HG03565 (cell line): ENCODE results near the gene BTAF1.
"Not testable (repeated sequence)": the region's sequence is repeated elsewhere in the genome, so short reads cannot be mapped to it uniquely, and the experiment has no call there.

Experiments used
- ATAC-seq: cut with Tn5 transposase; IDR thresholded peaks from one replicate; pipeline ENCODE4 v1.9.1; 2021; ENCODE audit warnings: mild to moderate bottlenecking, moderate library complexity; ENCODE audit not compliant: unreplicated experiment

The BTAF1 gene

GRCh38 chr10:91976317-91977051 lies 52.9 kb downstream of the BTAF1 start:
- no peak for ATAC-seq

- ATAC-seq = no peak
Measured at GRCh38 chr10:91977491-91977890, 53.9 kb downstream of the BTAF1 start.

- no peak for ATAC-seq
Measured at GRCh38 chr10:91978585-91978984, 55.0 kb downstream of the BTAF1 start.

GRCh38 chr10:91980319-91980718 lies 56.7 kb downstream of the BTAF1 start:
- ATAC-seq = no peak

- no peak for ATAC-seq
Measured at GRCh38 chr10:91983416-91983815, 59.8 kb downstream of the BTAF1 start.

GRCh38 chr10:91987397-91988037 lies 63.9 kb downstream of the BTAF1 start:
- no peak for ATAC-seq

GRCh38 chr10:91992031-91992430 lies 68.5 kb downstream of the BTAF1 start:
- ATAC-seq = no peak

- ATAC-seq = no peak
Measured at GRCh38 chr10:91996266-91996665, 72.7 kb downstream of the BTAF1 start.

- ATAC-seq = no peak
Measured at GRCh38 chr10:92001581-92001980, 78.0 kb downstream of the BTAF1 start.

- no peak for ATAC-seq
Measured at GRCh38 chr10:92001995-92002394, 78.4 kb downstream of the BTAF1 start.

GRCh38 chr10:92003258-92003657 lies 79.7 kb downstream of the BTAF1 start:
- no peak for ATAC-seq

- no peak for ATAC-seq
Measured at GRCh38 chr10:92005978-92006377, 82.4 kb downstream of the BTAF1 start.

GRCh38 chr10:92009445-92009844 lies 85.9 kb downstream of the BTAF1 start:
- no peak for ATAC-seq

GRCh38 chr10:92010047-92010735 lies 86.6 kb downstream of the BTAF1 start:
- ATAC-seq = no peak

- no peak for ATAC-seq
Measured at GRCh38 chr10:92011560-92012214, 88.1 kb downstream of the BTAF1 start.

GRCh38 chr10:92014620-92015019 lies 91.0 kb downstream of the BTAF1 start:
- no peak for ATAC-seq

GRCh38 chr10:92024700-92025099 lies 101.1 kb downstream of the BTAF1 start:
- no peak for ATAC-seq

GRCh38 chr10:92025340-92025739 lies 101.8 kb downstream of the BTAF1 start:
- not testable (repeated sequence) for ATAC-seq

GRCh38 chr10:92027141-92027540 lies 103.6 kb downstream of the BTAF1 start:
- no peak for ATAC-seq

GRCh38 chr10:92031580-92031979 lies 108.0 kb downstream of the BTAF1 start:
- ATAC-seq = no peak

GRCh38 chr10:92033070-92033469 lies 109.5 kb downstream of the BTAF1 start:
- not testable (repeated sequence) for ATAC-seq
